ENCODE measurements around the gene EPHB1.
"Not testable (repeated sequence)": the region's sequence is repeated elsewhere in the genome, so short reads cannot be mapped to it uniquely, and the experiment has no call there.

Gene EPHB1

GRCh38 chr3:135097276-135097946 is 302.4 kb downstream of the EPHB1 start:
- TF ChIP-seq CTCF (IDR thresholded peaks at IDR 0.05; ENCODE audit: borderline replicate concordance, insufficient read depth, low read depth, low read length): no peak

DNA sequence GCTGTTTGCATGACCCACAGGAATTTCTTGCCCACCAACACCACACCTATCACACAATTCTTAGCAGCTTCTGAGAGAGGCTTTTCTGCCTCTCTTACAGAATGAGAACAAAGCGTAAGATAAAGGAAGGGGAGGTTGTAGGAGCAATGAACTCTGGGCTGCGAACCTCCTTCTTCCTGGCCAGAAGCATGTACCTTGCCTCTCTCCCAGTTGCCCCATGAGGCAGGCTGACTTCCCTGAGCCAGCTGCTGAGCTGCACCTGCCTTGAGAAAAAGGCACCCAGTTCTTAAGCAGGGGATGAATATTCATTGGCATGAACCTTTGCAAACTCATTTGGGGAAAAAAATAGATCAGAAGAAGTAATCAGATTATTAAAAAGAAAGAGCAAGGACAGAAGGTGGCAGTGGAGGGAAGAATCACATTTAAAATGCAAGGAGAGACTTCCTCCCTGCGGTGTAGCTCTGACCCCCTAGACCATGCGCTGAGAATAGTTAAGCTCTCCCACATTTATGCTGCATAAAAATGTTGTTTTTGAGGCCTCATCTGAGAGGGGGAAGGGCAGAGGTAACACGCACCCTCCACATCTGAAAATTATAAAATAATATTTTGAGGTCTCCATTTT is 304.8 kb downstream of the EPHB1 start:
- TF ChIP-seq CTCF (IDR thresholded peaks at IDR 0.05; ENCODE audit: borderline replicate concordance, insufficient read depth, low read depth, low read length): no peak
- H3K4me3 ChIP-seq (ENCODE audit: low read depth, low read length): no peak overlapping the region

More at GRCh38 chr3:135097276-135097946, 302.4 kb downstream of the EPHB1 start:
- H3K4me3 ChIP-seq (ENCODE audit: low read depth, low read length): no peak overlapping the region

- H3K4me3 ChIP-seq (ENCODE audit: low read depth, low read length): no peak overlapping the region
- TF ChIP-seq CTCF (IDR thresholded peaks at IDR 0.05; ENCODE audit: borderline replicate concordance, insufficient read depth, low read depth, low read length): no peak
Measured at GRCh38 chr3:135100366-135100765, 305.3 kb downstream of the EPHB1 start.

DNA sequence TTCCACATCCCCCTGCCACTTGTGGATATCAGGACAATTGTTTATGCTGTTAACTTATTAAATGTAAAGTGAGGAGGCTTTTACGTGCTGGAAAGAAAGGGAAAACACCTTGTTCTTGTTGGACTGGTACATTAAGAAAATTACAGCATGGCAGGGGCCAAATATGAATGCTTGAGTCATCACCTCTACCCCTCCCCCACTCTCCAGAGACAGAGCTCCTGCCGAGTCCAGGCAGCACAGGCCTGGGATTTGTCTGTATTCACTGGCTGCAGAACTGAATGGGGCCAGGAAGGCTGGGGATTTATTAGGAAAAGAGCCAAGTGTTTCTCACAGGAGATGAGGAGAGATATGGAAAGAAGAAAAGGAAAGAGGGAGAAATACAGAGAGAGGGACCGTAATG is 308.9 kb downstream of the EPHB1 start:
- no peak for TF ChIP-seq CTCF (IDR thresholded peaks at IDR 0.05; ENCODE audit: borderline replicate concordance, insufficient read depth, low read depth, low read length)
- H3K4me3 ChIP-seq (ENCODE audit: low read depth, low read length): no peak overlapping the region

- no peak for TF ChIP-seq CTCF (IDR thresholded peaks at IDR 0.05; ENCODE audit: borderline replicate concordance, insufficient read depth, low read depth, low read length)
- no peak overlapping the region for H3K4me3 ChIP-seq (ENCODE audit: low read depth, low read length)
Measured at GRCh38 chr3:135106445-135106844, 311.4 kb downstream of the EPHB1 start.

DNA sequence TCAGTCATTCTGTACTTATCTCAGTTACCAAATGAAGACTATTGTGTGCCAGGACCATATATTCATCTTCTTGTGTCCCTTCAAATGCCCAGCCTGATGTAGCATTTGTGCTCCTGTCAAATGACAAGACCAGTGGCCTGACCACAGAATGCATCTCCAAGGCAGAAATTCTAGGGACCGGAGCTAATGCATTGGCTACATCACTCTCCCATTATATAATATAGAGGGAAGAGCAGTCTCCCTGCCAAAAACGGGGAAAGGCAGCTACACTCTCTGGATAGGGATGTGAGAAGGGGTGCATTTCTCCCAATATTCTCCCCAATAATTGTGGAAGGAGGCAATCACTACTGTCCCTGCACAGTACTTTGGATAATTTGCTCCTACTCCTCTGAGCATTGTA is 312.0 kb downstream of the EPHB1 start:
- no peak for TF ChIP-seq CTCF (IDR thresholded peaks at IDR 0.05; ENCODE audit: borderline replicate concordance, insufficient read depth, low read depth, low read length)

GRCh38 chr3:135109681-135110080 is 314.6 kb downstream of the EPHB1 start:
- no peak for TF ChIP-seq CTCF (IDR thresholded peaks at IDR 0.05; ENCODE audit: borderline replicate concordance, insufficient read depth, low read depth, low read length)
- H3K4me3 ChIP-seq (ENCODE audit: low read depth, low read length): no peak overlapping the region

More for the DNA sequence above, 312.0 kb downstream of the EPHB1 start:
- H3K4me3 ChIP-seq (ENCODE audit: low read depth, low read length): no peak overlapping the region

DNA sequence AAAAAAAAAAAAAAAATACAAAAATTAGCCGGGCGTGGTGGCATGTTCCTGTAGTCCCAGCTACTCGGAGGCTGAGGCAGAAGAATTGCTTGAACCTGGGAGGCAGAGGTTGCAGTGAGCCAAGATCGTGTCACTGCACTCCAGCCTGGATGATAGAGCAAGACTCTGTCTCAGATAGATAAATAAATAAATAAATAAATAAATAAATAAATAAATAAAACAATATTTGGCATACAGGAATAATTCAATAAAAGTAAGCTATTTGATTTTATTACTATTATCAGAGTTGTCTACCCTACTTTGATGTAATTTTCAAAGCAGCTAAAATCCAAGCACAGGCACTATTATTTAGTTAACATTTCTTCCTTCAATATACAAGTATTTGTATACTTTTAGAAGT is 319.5 kb downstream of the EPHB1 start:
- not testable (repeated sequence) for H3K4me3 ChIP-seq (ENCODE audit: low read depth, low read length)
